Measurements from ENCODE around the gene TNFRSF18.

DNA sequence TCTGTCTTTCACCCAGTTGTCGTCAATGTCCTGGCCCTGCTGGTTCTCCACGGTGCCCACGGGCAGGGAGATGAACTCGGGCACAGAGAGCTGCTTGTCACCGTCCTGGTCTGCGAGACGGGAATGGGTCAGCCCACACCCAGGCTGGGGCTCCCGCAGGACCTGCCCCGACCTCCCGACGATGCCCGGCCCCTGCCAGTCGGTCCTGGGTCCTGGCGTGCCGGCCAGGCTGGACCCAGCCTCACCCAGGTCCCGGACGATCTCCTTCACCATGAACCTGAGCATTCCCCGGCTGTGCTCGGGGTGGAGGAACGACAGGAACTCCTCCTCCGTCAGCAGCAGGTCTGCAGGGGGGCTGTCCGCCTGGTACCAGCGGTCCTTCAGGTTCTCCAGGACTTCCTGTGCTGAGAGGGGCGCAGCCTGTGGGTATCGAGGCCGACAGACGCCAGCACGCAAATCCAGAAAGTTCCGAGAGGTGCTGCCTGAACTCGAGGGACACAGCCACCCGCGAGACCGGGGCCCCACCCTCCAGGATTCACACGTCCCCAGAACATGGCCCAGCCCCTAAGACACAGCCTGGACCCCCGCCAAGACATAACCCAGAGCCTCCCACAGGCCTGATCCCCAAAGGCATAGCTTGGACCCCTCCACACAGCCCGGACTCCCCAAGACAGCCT is 12.3 kb upstream of the TNFRSF18 start:
- TF ChIP-seq, protein P1, sequence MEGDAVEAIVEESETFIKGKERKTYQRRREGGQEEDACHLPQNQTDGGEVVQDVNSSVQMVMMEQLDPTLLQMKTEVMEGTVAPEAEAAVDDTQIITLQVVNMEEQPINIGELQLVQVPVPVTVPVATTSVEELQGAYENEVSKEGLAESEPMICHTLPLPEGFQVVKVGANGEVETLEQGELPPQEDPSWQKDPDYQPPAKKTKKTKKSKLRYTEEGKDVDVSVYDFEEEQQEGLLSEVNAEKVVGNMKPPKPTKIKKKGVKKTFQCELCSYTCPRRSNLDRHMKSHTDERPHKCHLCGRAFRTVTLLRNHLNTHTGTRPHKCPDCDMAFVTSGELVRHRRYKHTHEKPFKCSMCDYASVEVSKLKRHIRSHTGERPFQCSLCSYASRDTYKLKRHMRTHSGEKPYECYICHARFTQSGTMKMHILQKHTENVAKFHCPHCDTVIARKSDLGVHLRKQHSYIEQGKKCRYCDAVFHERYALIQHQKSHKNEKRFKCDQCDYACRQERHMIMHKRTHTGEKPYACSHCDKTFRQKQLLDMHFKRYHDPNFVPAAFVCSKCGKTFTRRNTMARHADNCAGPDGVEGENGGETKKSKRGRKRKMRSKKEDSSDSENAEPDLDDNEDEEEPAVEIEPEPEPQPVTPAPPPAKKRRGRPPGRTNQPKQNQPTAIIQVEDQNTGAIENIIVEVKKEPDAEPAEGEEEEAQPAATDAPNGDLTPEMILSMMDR (IDR thresholded peaks at IDR 0.05): no peak
- no peak for TF ChIP-seq POLR2A (IDR thresholded peaks at IDR 0.05)

All from testis (tissue), 2 donors.